K562 (cell line): ENCODE results near the gene DYNLT2B. TPM values are rescaled to one million over a fixed set of nuclear protein-coding genes. Genes with fewer than 3 reads are reported as not detected.

ENCODE experiments used
- AFF4 ChIP-seq: sonication (generic); formaldehyde crosslinking; IDR thresholded peaks from 2 replicates; pipeline ENCODE4 v1.8.0; 2023; ENCODE audit warnings: mild to moderate bottlenecking, missing genetic modification reagents
- C11orf30 ChIP-seq: fragments of 450-650 bp; IDR thresholded peaks from 2 replicates; pipeline ENCODE4 v1.6.1; 2016; ENCODE audit warnings: low read depth, mild to moderate bottlenecking
- HMGN3 ChIP-seq: IDR thresholded peaks from 2 replicates; pipeline ENCODE4 v1.6.1; 2011; ENCODE audit warnings: borderline replicate concordance, low read depth, mild to moderate bottlenecking, mixed read lengths, low read length; ENCODE audit not compliant: insufficient read length; ENCODE audit errors: extremely low read depth
- IFI16 ChIP-seq: fragments of 250-450 bp; sonication (Bioruptor Pico); IDR thresholded peaks from 2 replicates; pipeline ENCODE4 v2.1.2; 2022; ENCODE audit warnings: mild to moderate bottlenecking, inconsistent platforms
- KLF13 ChIP-seq: fragments of 450-650 bp; IDR thresholded peaks from 2 replicates; pipeline ENCODE4 v1.6.1; 2016; ENCODE audit warnings: missing genetic modification characterization, low read depth, mild to moderate bottlenecking, missing compliant biosample characterization, moderate library complexity, borderline replicate concordance
- MAFF ChIP-seq: IDR thresholded peaks from 2 replicates; pipeline ENCODE4 v1.6.1; 2012; ENCODE audit warnings: low read length, improper control_type of control experiment
- NCOA4 ChIP-seq: fragments of 450-650 bp; IDR thresholded peaks from 2 replicates; pipeline ENCODE4 v1.6.1; 2018; ENCODE audit warnings: mild to moderate bottlenecking; ENCODE audit not compliant: partially characterized antibody
- NFE2 ChIP-seq: IDR thresholded peaks from 2 replicates; pipeline ENCODE4 v1.6.1; 2014; ENCODE audit warnings: antibody characterized with exemption, low read depth
- RFX5 ChIP-seq: IDR thresholded peaks from 2 replicates; pipeline ENCODE4 v1.6.1; 2011; ENCODE audit warnings: low read depth, mild to moderate bottlenecking, improper control_type of control experiment, low read length
- SIX5 ChIP-seq, 2 experiments: IDR thresholded peaks; 2 replicates each; pipeline ENCODE4 v1.6.1; 2011; ENCODE audit warnings: low read length in 2 of 2, borderline replicate concordance in 1 of 2, low read depth in 1 of 2, mild to moderate bottlenecking in 1 of 2, moderate library complexity in 1 of 2; ENCODE audit not compliant: insufficient read depth in 1 of 2
- YY1 ChIP-seq, 3 experiments: IDR thresholded peaks; 2 replicates each; pipeline ENCODE4 v1.6.1; 2011; ENCODE audit warnings: low read length in 2 of 3, mild to moderate bottlenecking in 2 of 3, moderate library complexity in 2 of 3, borderline replicate concordance in 1 of 3, control low read depth in 1 of 3, low read depth in 1 of 3; ENCODE audit not compliant: insufficient read depth in 3 of 3, insufficient replicate concordance in 2 of 3, control insufficient read depth in 1 of 3, insufficient read length in 1 of 3; ENCODE audit errors: extremely low read depth in 1 of 3
- ZC3H11A ChIP-seq: IDR thresholded peaks from 2 replicates; pipeline ENCODE4 v1.6.1; 2012; ENCODE audit warnings: low read depth, low read length, improper control_type of control experiment
- ZKSCAN8 ChIP-seq: fragments of 200-800 bp; sonication (Bioruptor generic); IDR thresholded peaks from 2 replicates; pipeline ENCODE4 v1.6.1; 2016; ENCODE audit warnings: missing genetic modification characterization, missing compliant biosample characterization
- ZNF124 ChIP-seq: sonication (generic); formaldehyde crosslinking; IDR thresholded peaks from 2 replicates; pipeline ENCODE4 v1.8.1; 2022; ENCODE audit warnings: missing genetic modification reagents
- ZNF165 ChIP-seq: fragments of 250-450 bp; sonication (Bioruptor Pico); IDR thresholded peaks from 2 replicates; pipeline ENCODE4 v1.4.0; 2020; ENCODE audit warnings: borderline replicate concordance
- ZNF324 ChIP-seq: fragments of 250-450 bp; sonication (Bioruptor Pico); IDR thresholded peaks from 2 replicates; pipeline ENCODE4 v1.4.0; 2020; ENCODE audit warnings: mild to moderate bottlenecking
- polyA plus RNA-seq, 8 experiments: library from polyadenylated mRNA; depleted of rRNA in 4 of 8; stranded (reverse) in 5 of 8; unstranded in 3 of 8; fragments of >200 nt; fragmentation: Nextera tagmentation in 2 of 8; fragmentation: Illumina TruSeq in 1 of 8; extraction: Ambion mirVana in 2 of 8; extraction: Trizol in 1 of 8; gene quantifications; 2 replicates each; pipeline versions ENCODE4 v1.2.1 to v1.2.3, GENCODE V29; 2011 to 2014; ENCODE audit warnings: inconsistent platforms in 1 of 8, missing spikeins in 1 of 8
- total RNA-seq, 7 experiments: library from RNA; depleted of rRNA in 6 of 7; stranded (reverse); fragments of >200 nt in 6 of 7; fragmentation: Illumina TruSeq in 2 of 7; extraction: Trizol in 2 of 7; gene quantifications; 2 replicates each; pipeline versions ENCODE4 v1.2.1 to v1.2.3, GENCODE V29; 2011 to 2021; ENCODE audit warnings: low replicate concordance in 1 of 7
- TF ChIP-seq, protein P1 (sequence below): fragments of 250-450 bp; sonication (Bioruptor Pico); IDR thresholded peaks from 2 replicates; pipeline ENCODE4 v1.9.0; 2021; ENCODE audit warnings: mild to moderate bottlenecking
- TF ChIP-seq, protein P2 (sequence below), 2 experiments: fragments of 150-350 bp in 1 of 2; IDR thresholded peaks; 2 replicates each; pipeline ENCODE4 v1.6.1; 2012 to 2016; ENCODE audit warnings: low read depth in 2 of 2, low read length in 2 of 2, mild to moderate bottlenecking in 1 of 2, moderate library complexity in 1 of 2

Gene DYNLT2B
- total and polyA plus RNA-seq, 9 of the 15 experiments (the other 6 are each of a cell fraction or from before 2014, with no cell fraction given) = 6.5 to 19.9 (median 8.7) TPM

DNA sequence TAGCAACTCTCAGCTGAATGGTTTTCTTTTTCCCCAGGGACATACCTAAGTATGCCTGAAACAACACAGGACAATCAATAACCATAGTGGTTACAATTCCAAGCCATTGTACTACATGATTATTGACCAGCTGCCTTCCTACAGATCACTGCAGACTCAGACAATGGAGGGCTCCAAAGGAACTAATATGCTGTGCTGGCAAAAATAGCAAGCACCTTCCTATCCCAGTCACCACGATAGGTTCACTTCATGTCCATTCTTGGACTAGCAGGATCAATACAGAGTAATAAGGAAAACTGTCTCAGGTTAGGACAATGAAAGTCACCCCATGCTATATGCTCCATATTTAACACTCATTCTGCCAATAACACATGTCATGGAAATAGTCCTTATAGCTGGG is 37.6 kb upstream of the DYNLT2B start (continued):
- no peak for TF ChIP-seq MAFF
- peak; percentile 63; the same call in 1 of the 2 replicates for TF ChIP-seq C11orf30
- no peak for TF ChIP-seq RFX5
- no peak for TF ChIP-seq ZNF165 (CRISPR knock-in tag)
- no peak for TF ChIP-seq NCOA4
- TF ChIP-seq, protein P1, sequence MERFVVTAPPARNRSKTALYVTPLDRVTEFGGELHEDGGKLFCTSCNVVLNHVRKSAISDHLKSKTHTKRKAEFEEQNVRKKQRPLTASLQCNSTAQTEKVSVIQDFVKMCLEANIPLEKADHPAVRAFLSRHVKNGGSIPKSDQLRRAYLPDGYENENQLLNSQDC (CRISPR knock-in tag) = no peak
- no peak for TF ChIP-seq SIX5 (IDR thresholded peaks at IDR 0.05; ENCODE audit: borderline replicate concordance in 1 of 2, insufficient read depth in 1 of 2, low read depth in 1 of 2, low read length in 2 of 2)
- no peak for TF ChIP-seq ZNF124 (CRISPR knock-in tag)
- TF ChIP-seq YY1 (IDR thresholded peaks at IDR 0.05; ENCODE audit: borderline replicate concordance in 1 of 3, control insufficient read depth in 1 of 3, extremely low read depth in 1 of 3, insufficient read depth in 3 of 3, insufficient read length in 1 of 3, insufficient replicate concordance in 2 of 3, low read depth in 1 of 3, low read length in 2 of 3) = no peak
- TF ChIP-seq ZC3H11A = no peak
- TF ChIP-seq AFF4 (CRISPR knock-in tag) = no peak
- TF ChIP-seq, protein P2, sequence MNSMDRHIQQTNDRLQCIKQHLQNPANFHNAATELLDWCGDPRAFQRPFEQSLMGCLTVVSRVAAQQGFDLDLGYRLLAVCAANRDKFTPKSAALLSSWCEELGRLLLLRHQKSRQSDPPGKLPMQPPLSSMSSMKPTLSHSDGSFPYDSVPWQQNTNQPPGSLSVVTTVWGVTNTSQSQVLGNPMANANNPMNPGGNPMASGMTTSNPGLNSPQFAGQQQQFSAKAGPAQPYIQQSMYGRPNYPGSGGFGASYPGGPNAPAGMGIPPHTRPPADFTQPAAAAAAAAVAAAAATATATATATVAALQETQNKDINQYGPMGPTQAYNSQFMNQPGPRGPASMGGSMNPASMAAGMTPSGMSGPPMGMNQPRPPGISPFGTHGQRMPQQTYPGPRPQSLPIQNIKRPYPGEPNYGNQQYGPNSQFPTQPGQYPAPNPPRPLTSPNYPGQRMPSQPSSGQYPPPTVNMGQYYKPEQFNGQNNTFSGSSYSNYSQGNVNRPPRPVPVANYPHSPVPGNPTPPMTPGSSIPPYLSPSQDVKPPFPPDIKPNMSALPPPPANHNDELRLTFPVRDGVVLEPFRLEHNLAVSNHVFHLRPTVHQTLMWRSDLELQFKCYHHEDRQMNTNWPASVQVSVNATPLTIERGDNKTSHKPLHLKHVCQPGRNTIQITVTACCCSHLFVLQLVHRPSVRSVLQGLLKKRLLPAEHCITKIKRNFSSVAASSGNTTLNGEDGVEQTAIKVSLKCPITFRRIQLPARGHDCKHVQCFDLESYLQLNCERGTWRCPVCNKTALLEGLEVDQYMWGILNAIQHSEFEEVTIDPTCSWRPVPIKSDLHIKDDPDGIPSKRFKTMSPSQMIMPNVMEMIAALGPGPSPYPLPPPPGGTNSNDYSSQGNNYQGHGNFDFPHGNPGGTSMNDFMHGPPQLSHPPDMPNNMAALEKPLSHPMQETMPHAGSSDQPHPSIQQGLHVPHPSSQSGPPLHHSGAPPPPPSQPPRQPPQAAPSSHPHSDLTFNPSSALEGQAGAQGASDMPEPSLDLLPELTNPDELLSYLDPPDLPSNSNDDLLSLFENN (IDR thresholded peaks at IDR 0.05; ENCODE audit: low read depth in 2 of 2, low read length in 2 of 2) = no peak
- TF ChIP-seq IFI16 = no peak
- TF ChIP-seq ZNF324 (CRISPR knock-in tag) = no peak
- no peak for TF ChIP-seq ZKSCAN8 (CRISPR knock-in tag)
- TF ChIP-seq NFE2 = no peak
- no peak for TF ChIP-seq KLF13 (tag)
- TF ChIP-seq HMGN3 = no peak
